CD14-positive monocyte (primary cell): ENCODE measurements around the gene LMNTD2. TPM values are rescaled to one million over a fixed set of nuclear protein-coding genes. Genes with fewer than 3 reads are reported as not detected.

ENCODE experiments used
- DNase-seq, 3 donors: peaks; one replicate each; pipeline ENCODE4 v3.0.0-alpha.2; 2011 to 2022
- H2AFZ ChIP-seq: 2 replicates; pipeline ENCODE4 v1.6.0; 2012; ENCODE audit warnings: mild to moderate bottlenecking, low read depth, low read length, inconsistent platforms; ENCODE audit not compliant: insufficient read depth, poor library complexity, severe bottlenecking
- H3K27ac ChIP-seq, 2 donors: 1 replicate in 1 of 2; 2 replicates in 1 of 2; pipeline ENCODE4 v1.5.1; 2012 to 2013; ENCODE audit warnings: low read length in 2 of 2, control low read depth in 1 of 2, inconsistent platforms in 1 of 2, low read depth in 1 of 2, mild to moderate bottlenecking in 1 of 2
- H3K27me3 ChIP-seq, 2 donors: one replicate each; pipeline versions ENCODE4 v1.6.0 to v1.6.1; 2011 to 2013; ENCODE audit warnings: low read length in 2 of 2; ENCODE audit not compliant: control insufficient read depth in 2 of 2, insufficient read depth in 2 of 2
- H3K36me3 ChIP-seq, 2 donors: replicated peaks in 1 of 2; 1 replicate in 1 of 2; 2 replicates in 1 of 2; pipeline versions ENCODE4 v1.5.1 to v1.6.1; 2012 to 2013; ENCODE audit warnings: low read length in 2 of 2, control low read depth in 1 of 2, inconsistent platforms in 1 of 2, mild to moderate bottlenecking in 1 of 2; ENCODE audit not compliant: insufficient read depth in 2 of 2, control insufficient read depth in 1 of 2
- H3K4me1 ChIP-seq, 2 donors: 1 replicate in 1 of 2; 2 replicates in 1 of 2; pipeline versions ENCODE4 v1.5.1 to v1.6.1; 2012 to 2013; ENCODE audit warnings: low read length in 2 of 2, control low read depth in 1 of 2, inconsistent platforms in 1 of 2, mild to moderate bottlenecking in 1 of 2, moderate library complexity in 1 of 2; ENCODE audit not compliant: insufficient read depth in 2 of 2, control insufficient read depth in 1 of 2
- H3K4me2 ChIP-seq: replicated peaks from 2 replicates; pipeline ENCODE3; 2012; ENCODE audit warnings: low read length, moderate library complexity, mild to moderate bottlenecking; ENCODE audit not compliant: poor library complexity, severe bottlenecking; ENCODE audit errors: extremely low read depth
- H3K4me3 ChIP-seq, 3 experiments: fragments of 200-600 bp in 1 of 3; sonication (generic) in 1 of 3; replicated peaks in 1 of 3; 1 replicate in 2 of 3; 2 replicates in 1 of 3; pipeline ENCODE4 v1.5.1; 2011 to 2013; ENCODE audit warnings: low read length in 3 of 3, mild to moderate bottlenecking in 3 of 3, control low read depth in 2 of 3, low read depth in 2 of 3, inconsistent platforms in 1 of 3, moderate library complexity in 1 of 3
- H3K79me2 ChIP-seq: 2 replicates; pipeline ENCODE4 v1.6.0; 2012; ENCODE audit warnings: mild to moderate bottlenecking, control low read depth, inconsistent platforms, low read length, moderate library complexity; ENCODE audit not compliant: insufficient read depth
- H3K9ac ChIP-seq: 2 replicates; pipeline ENCODE4 v1.6.0; 2017; ENCODE audit warnings: low read length, mild to moderate bottlenecking; ENCODE audit not compliant: insufficient read depth, poor library complexity, severe bottlenecking
- H3K9me3 ChIP-seq, 2 donors: replicated peaks in 1 of 2; 1 replicate in 1 of 2; 2 replicates in 1 of 2; pipeline versions ENCODE4 v1.5.1 to v1.6.1; 2012 to 2013; ENCODE audit warnings: low read length in 2 of 2, control low read depth in 1 of 2; ENCODE audit not compliant: control insufficient read depth in 1 of 2, insufficient read depth in 1 of 2
- H4K20me1 ChIP-seq: 2 replicates; pipeline ENCODE4 v1.6.0; 2012; ENCODE audit warnings: mild to moderate bottlenecking, low read length, control low read depth, moderate library complexity; ENCODE audit not compliant: insufficient read depth
- H3K27ac Mint-ChIP-seq, 7 donors: one replicate each; pipeline ENCODE4 v1.8.0; 2020; ENCODE audit warnings: mild to moderate bottlenecking in 7 of 7, mixed read lengths in 7 of 7, moderate library complexity in 6 of 7, inconsistent platforms in 2 of 7
- H3K27me3 Mint-ChIP-seq, 3 donors: one replicate each; pipeline ENCODE4 v1.8.0; 2021 to 2022; ENCODE audit warnings: low read depth in 3 of 3, mild to moderate bottlenecking in 3 of 3, mixed read lengths in 3 of 3, moderate library complexity in 3 of 3, inconsistent platforms in 1 of 3
- H3K36me3 Mint-ChIP-seq, 2 donors: one replicate each; pipeline ENCODE4 v1.8.0; 2020; ENCODE audit warnings: mixed read lengths in 2 of 2, inconsistent platforms in 1 of 2, mild to moderate bottlenecking in 1 of 2
- H3K4me1 Mint-ChIP-seq: one replicate; pipeline ENCODE4 v1.8.0; 2020; ENCODE audit warnings: mild to moderate bottlenecking, mixed read lengths
- H3K4me3 Mint-ChIP-seq, 2 donors: one replicate each; pipeline ENCODE4 v1.8.0; 2020; ENCODE audit warnings: mild to moderate bottlenecking in 2 of 2, mixed read lengths in 2 of 2, moderate library complexity in 1 of 2
- H3K9me3 Mint-ChIP-seq, 7 donors: one replicate each; pipeline ENCODE4 v1.8.0; 2020 to 2022; ENCODE audit warnings: mixed read lengths in 7 of 7, mild to moderate bottlenecking in 6 of 7, moderate library complexity in 6 of 7, inconsistent platforms in 2 of 7
- CTCF ChIP-seq: fragments of 200-600 bp; IDR thresholded peaks from one replicate; pipeline ENCODE4 v1.8.0; 2022; ENCODE audit warnings: antibody characterized with exemption, mild to moderate bottlenecking
- WGBS: methylation state at CpG from one replicate; pipeline ENCODE4 v1.1.5; 2013; ENCODE audit warnings: missing lambda C conversion rate; ENCODE audit not compliant: insufficient coverage; 5-methylcytosine and 5-hydroxymethylcytosine counted together
- intact Hi-C, 2 donors: fragments of 100-400 bp; cut with micrococcal nuclease; formaldehyde crosslinking; loops; one replicate each; pipeline versions ENCODE4 v1.15.0 to v1.15.1; 2023
- polyA plus RNA-seq, 3 donors: library from polyadenylated mRNA; depleted of rRNA in 1 of 3; unstranded in 2 of 3; stranded (reverse) in 1 of 3; fragments of 300-500 nt in 2 of 3; fragments of >200 nt in 1 of 3; fragmentation: Illumina TruSeq in 2 of 3; gene quantifications; 1 replicate in 2 of 3; 2 replicates in 1 of 3; pipeline ENCODE4 v1.2.3, GENCODE V29; 2012 to 2021

LMNTD2 gene
- polyA plus RNA-seq, 3 donors: 0.67 to 10.6 (median 1.2) TPM

GRCh38 chr11:550021-550745, 10.4 kb downstream of the LMNTD2 start:
- Histone ChIP-seq H3K9me3 (no peaks in the 10 kb centered on the region), H4K20me1 (no peaks in the 10 kb centered on the region), H3K27me3 (peaks cover 0 to 22% of the 10 kb centered on the region in 2 donors), H3K4me2 (no peak overlapping the region), H3K4me1 (peaks cover 2 to 6% of the 10 kb centered on the region in 2 donors), H3K79me2 (no peaks in the 10 kb centered on the region), H3K27ac (no peak overlapping the region), H3K4me3 (no peak overlapping the region), H2AFZ (no peak overlapping the region), H3K36me3 (no peaks in the 10 kb centered on the region), H3K9ac (no peak overlapping the region)
- Mint-ChIP-seq H3K36me3 (no peaks in the 10 kb centered on the region), H3K9me3 (peaks cover 0 to 3% (median 0%) of the 10 kb centered on the region in 7 donors), H3K4me1 (no peaks in the 10 kb centered on the region), H3K27me3 (peaks cover 5 to 29% (median 17%) of the 10 kb centered on the region in 3 donors), H3K4me3 (no peak overlapping the region), H3K27ac (no peak overlapping the region)
- WGBS: 98% methylated on average over 25 of the region's 25 CpGs
- DNase-seq: no peak
- intact Hi-C loops: no loop called here
- no peak for TF ChIP-seq CTCF

GRCh38 chr11:548700-549603, 11.6 kb downstream of the LMNTD2 start:
- Histone ChIP-seq H4K20me1 (no peaks in the 10 kb centered on the region), H3K36me3 (no peaks in the 10 kb centered on the region), H3K4me1 (no peaks in the 10 kb centered on the region), H3K4me2 (no peak overlapping the region), H3K79me2 (no peaks in the 10 kb centered on the region), H3K27ac (no peak overlapping the region), H2AFZ (no peak overlapping the region), H3K9ac (no peak overlapping the region), H3K9me3 (no peaks in the 10 kb centered on the region), H3K27me3 (peaks cover 0 to 13% of the 10 kb centered on the region in 2 donors), H3K4me3 (no peak overlapping the region)
- 91% methylated on average over 26 of the region's 32 CpGs for WGBS
- Mint-ChIP-seq H3K27me3 (peaks cover 2 to 18% (median 13%) of the 10 kb centered on the region in 3 donors), H3K36me3 (no peaks in the 10 kb centered on the region), H3K9me3 (peaks cover 0 to 3% (median 0%) of the 10 kb centered on the region in 7 donors), H3K27ac (no peak overlapping the region), H3K4me1 (no peaks in the 10 kb centered on the region), H3K4me3 (no peak overlapping the region)
- intact Hi-C loops: no loop called here
- TF ChIP-seq CTCF: no peak
- DNase-seq: no peak
